ENCODE data around the gene RAB12.
"Not testable (repeated sequence)": the region's sequence is repeated elsewhere in the genome, so short reads cannot be mapped to it uniquely, and the experiment has no call there.

RAB12 gene

GRCh38 chr18:8647359-8647758 is 38.1 kb downstream of the RAB12 start:
- DNase-seq (ENCODE audit: low read depth) = not testable (repeated sequence)

GRCh38 chr18:8651478-8652261 is 42.4 kb downstream of the RAB12 start:
- not testable (repeated sequence) for DNase-seq (ENCODE audit: low read depth)

- no peak for DNase-seq (ENCODE audit: low read depth)
Measured at GRCh38 chr18:8654503-8655451, 45.5 kb downstream of the RAB12 start.

GRCh38 chr18:8656232-8656631 is 47.0 kb downstream of the RAB12 start:
- DNase-seq (ENCODE audit: low read depth) = no peak

GRCh38 chr18:8657050-8657820 is 48.0 kb downstream of the RAB12 start:
- DNase-seq (ENCODE audit: low read depth) = no peak

- no peak for DNase-seq (ENCODE audit: low read depth)
Measured at GRCh38 chr18:8657873-8658470, 48.7 kb downstream of the RAB12 start.

GRCh38 chr18:8658858-8659485 is 49.7 kb downstream of the RAB12 start:
- DNase-seq (ENCODE audit: low read depth) = no peak

GRCh38 chr18:8659609-8660242 is 50.5 kb downstream of the RAB12 start:
- DNase-seq (ENCODE audit: low read depth) = no peak

- DNase-seq (ENCODE audit: low read depth) = no peak
Measured at GRCh38 chr18:8660316-8660715, 51.1 kb downstream of the RAB12 start.

- no peak for DNase-seq (ENCODE audit: low read depth)
Measured at GRCh38 chr18:8661754-8662559, 52.7 kb downstream of the RAB12 start.

GRCh38 chr18:8662560-8663255 is 53.5 kb downstream of the RAB12 start:
- DNase-seq (ENCODE audit: low read depth) = no peak

GRCh38 chr18:8667846-8668245 is 58.6 kb downstream of the RAB12 start:
- DNase-seq (ENCODE audit: low read depth) = no peak

- no peak for DNase-seq (ENCODE audit: low read depth)
Measured at GRCh38 chr18:8668381-8668780, 59.1 kb downstream of the RAB12 start.

GRCh38 chr18:8669571-8669970 is 60.3 kb downstream of the RAB12 start:
- DNase-seq (ENCODE audit: low read depth) = no peak

GRCh38 chr18:8673256-8674209 is 64.3 kb downstream of the RAB12 start:
- DNase-seq (ENCODE audit: low read depth) = no peak

GRCh38 chr18:8675057-8675456 is 65.8 kb downstream of the RAB12 start:
- DNase-seq (ENCODE audit: low read depth) = no peak

GRCh38 chr18:8681196-8681595 is 72.0 kb downstream of the RAB12 start:
- no peak for DNase-seq (ENCODE audit: low read depth)

GRCh38 chr18:8684577-8684976 is 75.3 kb downstream of the RAB12 start:
- DNase-seq (ENCODE audit: low read depth) = no peak
